MM.1S (cell line): ENCODE results near the gene C1orf56.

Experiments
- DNase-seq: peaks from one replicate; pipeline ENCODE4 v3.0.0-alpha.2; 2015
- H2AFZ ChIP-seq: fragments of 300-600 bp; sonication (generic); 2 replicates; pipeline ENCODE4 v1.6.0; 2016; ENCODE audit warnings: antibody characterized with exemption, low read length
- H3F3A ChIP-seq: fragments of 300-600 bp; sonication (generic); 2 replicates; pipeline ENCODE4 v1.6.1; 2016; ENCODE audit warnings: mild to moderate bottlenecking, antibody characterized with exemption, low read length, moderate library complexity, mixed read lengths; ENCODE audit not compliant: insufficient read depth
- H3K27ac ChIP-seq: fragments of 300-600 bp; sonication (generic); 2 replicates; pipeline ENCODE4 v1.5.1; 2016; ENCODE audit warnings: mild to moderate bottlenecking, low read length
- H3K27me3 ChIP-seq: fragments of 300-600 bp; sonication (generic); replicated peaks from 2 replicates; pipeline ENCODE4 v1.6.0; 2016; ENCODE audit warnings: low read length; ENCODE audit not compliant: insufficient read depth
- H3K36me3 ChIP-seq: fragments of 300-600 bp; sonication (generic); replicated peaks from 2 replicates; pipeline ENCODE4 v1.6.1; 2016; ENCODE audit warnings: mild to moderate bottlenecking, low read length, mixed read lengths; ENCODE audit not compliant: insufficient read depth
- H3K4me1 ChIP-seq: fragments of 300-600 bp; sonication (generic); 2 replicates; pipeline ENCODE4 v1.6.1; 2016; ENCODE audit warnings: low read length, mixed read lengths
- H3K4me2 ChIP-seq: fragments of 300-600 bp; sonication (generic); 2 replicates; pipeline ENCODE4 v1.6.0; 2016; ENCODE audit warnings: low read depth, low read length
- H3K4me3 ChIP-seq: fragments of 300-600 bp; sonication (generic); 2 replicates; pipeline ENCODE4 v1.5.1; 2016; ENCODE audit warnings: low read length, mixed read lengths
- H3K79me2 ChIP-seq: fragments of 300-600 bp; sonication (generic); 2 replicates; pipeline ENCODE4 v1.6.1; 2016; ENCODE audit warnings: mixed run types, low read length, mixed read lengths
- H3K9ac ChIP-seq: fragments of 300-600 bp; sonication (generic); 2 replicates; pipeline ENCODE4 v1.6.1; 2016; ENCODE audit warnings: low read length, mixed read lengths
- H3K9me2 ChIP-seq: fragments of 300-600 bp; sonication (generic); replicated peaks from 2 replicates; pipeline ENCODE4 v1.6.1; 2016; ENCODE audit warnings: mild to moderate bottlenecking, low read length, mixed read lengths; ENCODE audit not compliant: insufficient read depth
- H3K9me3 ChIP-seq: fragments of 300-600 bp; sonication (generic); replicated peaks from 2 replicates; pipeline ENCODE4 v1.6.1; 2016; ENCODE audit warnings: mild to moderate bottlenecking, low read length, mixed read lengths; ENCODE audit not compliant: insufficient read depth
- H4K20me1 ChIP-seq: fragments of 300-600 bp; sonication (generic); 2 replicates; pipeline ENCODE4 v1.6.1; 2016; ENCODE audit warnings: mild to moderate bottlenecking, low read length, moderate library complexity, mixed read lengths; ENCODE audit not compliant: insufficient read depth
- EZH2 ChIP-seq: fragments of 300-600 bp; sonication (generic); optimal IDR thresholded peaks from 2 replicates; pipeline ENCODE3; 2017; ENCODE audit warnings: low read depth, mild to moderate bottlenecking, antibody characterized with exemption, low read length, mixed read lengths
- EZH2phosphoT487 ChIP-seq: fragments of 300-600 bp; sonication (generic); IDR thresholded peaks from 2 replicates; pipeline ENCODE4 v1.6.1; 2018; ENCODE audit warnings: antibody characterized with exemption, low read length
- TF ChIP-seq, protein P1 (sequence below): fragments of 300-600 bp; sonication (generic); IDR thresholded peaks from 2 replicates; pipeline ENCODE4 v1.5.1; 2016; ENCODE audit warnings: antibody characterized with exemption, low read length, mixed read lengths

The C1orf56 gene

GRCh38 chr1:150999926-151000325, 47.6 kb upstream of the C1orf56 start:
- Histone ChIP-seq H3K4me1 (peaks cover 8% of the 10 kb centered on the region), H2AFZ (no peak overlapping the region), H3F3A (no peaks in the 10 kb centered on the region), H3K9me2 (no peaks in the 10 kb centered on the region), H3K36me3 (no peaks in the 10 kb centered on the region), H3K9ac (no peak overlapping the region), H3K27me3 (no peaks in the 10 kb centered on the region), H4K20me1 (no peaks in the 10 kb centered on the region), H3K9me3 (no peaks in the 10 kb centered on the region), H3K27ac (no peak overlapping the region), H3K79me2 (peaks cover 3% of the 10 kb centered on the region; the same call in 1 of the 2 replicates), H3K4me2 (no peak overlapping the region), H3K4me3 (no peak overlapping the region)
- no peak for TF ChIP-seq EZH2
- TF ChIP-seq, protein P1, sequence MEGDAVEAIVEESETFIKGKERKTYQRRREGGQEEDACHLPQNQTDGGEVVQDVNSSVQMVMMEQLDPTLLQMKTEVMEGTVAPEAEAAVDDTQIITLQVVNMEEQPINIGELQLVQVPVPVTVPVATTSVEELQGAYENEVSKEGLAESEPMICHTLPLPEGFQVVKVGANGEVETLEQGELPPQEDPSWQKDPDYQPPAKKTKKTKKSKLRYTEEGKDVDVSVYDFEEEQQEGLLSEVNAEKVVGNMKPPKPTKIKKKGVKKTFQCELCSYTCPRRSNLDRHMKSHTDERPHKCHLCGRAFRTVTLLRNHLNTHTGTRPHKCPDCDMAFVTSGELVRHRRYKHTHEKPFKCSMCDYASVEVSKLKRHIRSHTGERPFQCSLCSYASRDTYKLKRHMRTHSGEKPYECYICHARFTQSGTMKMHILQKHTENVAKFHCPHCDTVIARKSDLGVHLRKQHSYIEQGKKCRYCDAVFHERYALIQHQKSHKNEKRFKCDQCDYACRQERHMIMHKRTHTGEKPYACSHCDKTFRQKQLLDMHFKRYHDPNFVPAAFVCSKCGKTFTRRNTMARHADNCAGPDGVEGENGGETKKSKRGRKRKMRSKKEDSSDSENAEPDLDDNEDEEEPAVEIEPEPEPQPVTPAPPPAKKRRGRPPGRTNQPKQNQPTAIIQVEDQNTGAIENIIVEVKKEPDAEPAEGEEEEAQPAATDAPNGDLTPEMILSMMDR, result no peak
- TF ChIP-seq EZH2phosphoT487, result no peak
- no peak for DNase-seq

GRCh38 chr1:151000408-151000807, 47.1 kb upstream of the C1orf56 start:
- Histone ChIP-seq H3K9me2 (no peaks in the 10 kb centered on the region), H3K4me2 (no peak overlapping the region), H3K79me2 (peaks cover 6% of the 10 kb centered on the region; the same call in 1 of the 2 replicates), H3K9me3 (no peaks in the 10 kb centered on the region), H3K4me3 (no peak overlapping the region), H4K20me1 (no peaks in the 10 kb centered on the region), H3K4me1 (peaks cover 8% of the 10 kb centered on the region), H2AFZ (no peak overlapping the region), H3K9ac (no peak overlapping the region), H3K27ac (no peak overlapping the region), H3F3A (peaks cover 1% of the 10 kb centered on the region; the same call in 1 of the 2 replicates), H3K27me3 (no peaks in the 10 kb centered on the region), H3K36me3 (no peaks in the 10 kb centered on the region)
- TF ChIP-seq EZH2phosphoT487, result no peak
- TF ChIP-seq, protein P1, result no peak
- no peak for TF ChIP-seq EZH2
- DNase-seq, result no peak

DNA sequence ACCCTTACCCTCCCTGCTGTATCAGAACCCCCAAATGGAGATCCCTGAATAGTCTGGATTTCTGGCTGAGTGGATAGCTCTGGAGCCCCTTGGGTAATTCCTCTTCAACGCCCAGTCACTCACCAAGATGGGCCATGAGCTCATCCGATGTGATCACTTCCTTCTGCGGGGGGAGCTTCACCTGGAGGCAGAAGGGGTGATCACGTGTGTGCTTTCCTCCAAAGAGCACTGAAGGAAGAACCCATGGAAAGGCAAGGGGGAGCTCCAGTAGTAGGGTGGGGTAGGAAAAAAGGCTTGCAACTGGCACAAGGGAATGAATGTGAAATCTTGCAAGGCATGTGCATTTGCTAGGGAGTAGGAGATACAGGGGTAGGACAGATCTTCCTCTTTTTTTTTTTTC, 45.9 kb upstream of the C1orf56 start:
- no peaks in the 10 kb centered on the region for H3K9me2 ChIP-seq
- no peak overlapping the region for H3K9ac ChIP-seq
- H3K4me3 ChIP-seq, result no peak overlapping the region
- no peaks in the 10 kb centered on the region for H4K20me1 ChIP-seq
- TF ChIP-seq EZH2, result no peak
- H3K9me3 ChIP-seq, result no peaks in the 10 kb centered on the region
- H2AFZ ChIP-seq, result no peak overlapping the region
- H3K79me2 ChIP-seq, result peaks cover 10% of the 10 kb centered on the region; the same call in 1 of the 2 replicates
- no peaks in the 10 kb centered on the region for H3K36me3 ChIP-seq
- H3K4me1 ChIP-seq, result peaks cover 8% of the 10 kb centered on the region
- no peak for DNase-seq
- peaks cover 8% of the 10 kb centered on the region for H3F3A ChIP-seq
- no peaks in the 10 kb centered on the region for H3K27me3 ChIP-seq
- H3K4me2 ChIP-seq, result no peak overlapping the region
- H3K27ac ChIP-seq, result no peak overlapping the region

GRCh38 chr1:151002051-151002450, 45.5 kb upstream of the C1orf56 start:
- Histone ChIP-seq H3F3A (peaks cover 13% of the 10 kb centered on the region), H3K4me1 (peaks cover 8% of the 10 kb centered on the region), H3K4me2 (no peak overlapping the region), H3K9ac (no peak overlapping the region), H3K36me3 (no peaks in the 10 kb centered on the region), H3K9me2 (no peaks in the 10 kb centered on the region), H2AFZ (no peak overlapping the region), H3K4me3 (no peak overlapping the region), H3K79me2 (peaks cover 10% of the 10 kb centered on the region; the same call in 1 of the 2 replicates), H4K20me1 (no peaks in the 10 kb centered on the region), H3K9me3 (no peaks in the 10 kb centered on the region), H3K27ac (no peak overlapping the region), H3K27me3 (no peaks in the 10 kb centered on the region)
- no peak for TF ChIP-seq EZH2phosphoT487
- TF ChIP-seq EZH2, result no peak
- TF ChIP-seq, protein P1, result no peak
- no peak for DNase-seq
